ENCODE results near the gene NCR2. TPM values are rescaled to one million over a fixed set of nuclear protein-coding genes. Genes with fewer than 3 reads are reported as not detected.

The NCR2 gene
- total and polyA plus RNA-seq, 9 of the 15 experiments (the other 6 are each of a cell fraction or from before 2014, with no cell fraction given), result not detected

DNA sequence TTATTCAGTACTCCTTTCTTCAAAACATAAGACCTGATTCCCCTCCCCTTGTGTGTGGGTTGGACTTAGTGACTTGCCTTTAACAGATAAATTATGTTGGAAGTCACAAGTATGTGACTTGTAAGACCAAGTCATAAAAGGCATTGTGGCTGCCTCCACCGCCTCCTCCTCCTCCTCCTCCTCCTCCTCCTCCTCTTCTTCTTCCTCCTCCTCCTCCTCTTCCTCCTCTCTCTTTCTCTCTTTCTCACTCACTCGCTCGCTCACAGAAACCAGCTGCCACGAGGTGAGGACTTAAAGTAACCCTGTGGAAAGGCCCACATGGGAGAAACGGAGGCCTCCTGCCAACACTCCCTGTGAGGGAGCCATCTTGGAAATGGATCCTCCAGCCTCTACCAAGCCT lies 64.0 kb downstream of the NCR2 start (continued):
- TF ChIP-seq YY1 (IDR thresholded peaks at IDR 0.05; ENCODE audit: borderline replicate concordance in 1 of 3, control insufficient read depth in 1 of 3, extremely low read depth in 1 of 3, insufficient read depth in 3 of 3, insufficient read length in 1 of 3, insufficient replicate concordance in 2 of 3, low read depth in 1 of 3, low read length in 2 of 3) (peak in 1 of 3 experiments; percentile 35), KDM5B (IDR thresholded peaks at IDR 0.05; ENCODE audit: insufficient replicate concordance, low read depth, low read length) (no peak), PHF8 (IDR thresholded peaks at IDR 0.05; ENCODE audit: borderline replicate concordance, low read length) (no peak), ZBTB17 (CRISPR knock-in tag; IDR thresholded peaks at IDR 0.05) (no peak), NFIX (CRISPR knock-in tag; IDR thresholded peaks at IDR 0.05; ENCODE audit: low read depth) (no peak), SRSF1 (IDR thresholded peaks at IDR 0.05; ENCODE audit: low read depth, low read length) (no peak), FOXA1 (IDR thresholded peaks at IDR 0.05; ENCODE audit: borderline replicate concordance) (no peak), EGR1 (conservative IDR thresholded peaks at IDR 0.05) (peak; percentile 26), TCF3 (CRISPR knock-in tag; IDR thresholded peaks at IDR 0.05) (no peak), ZNF143 (CRISPR knock-in tag; IDR thresholded peaks at IDR 0.05) (no peak), ILF3 (IDR thresholded peaks at IDR 0.05; ENCODE audit: borderline replicate concordance) (no peak), ZNF224 (CRISPR knock-in tag; IDR thresholded peaks at IDR 0.05) (no peak), ZNF263 (CRISPR knock-in tag; IDR thresholded peaks at IDR 0.05; ENCODE audit: borderline replicate concordance) (peak; percentile 75; the same call in 1 of the 2 replicates)
- TF ChIP-seq, protein P1, sequence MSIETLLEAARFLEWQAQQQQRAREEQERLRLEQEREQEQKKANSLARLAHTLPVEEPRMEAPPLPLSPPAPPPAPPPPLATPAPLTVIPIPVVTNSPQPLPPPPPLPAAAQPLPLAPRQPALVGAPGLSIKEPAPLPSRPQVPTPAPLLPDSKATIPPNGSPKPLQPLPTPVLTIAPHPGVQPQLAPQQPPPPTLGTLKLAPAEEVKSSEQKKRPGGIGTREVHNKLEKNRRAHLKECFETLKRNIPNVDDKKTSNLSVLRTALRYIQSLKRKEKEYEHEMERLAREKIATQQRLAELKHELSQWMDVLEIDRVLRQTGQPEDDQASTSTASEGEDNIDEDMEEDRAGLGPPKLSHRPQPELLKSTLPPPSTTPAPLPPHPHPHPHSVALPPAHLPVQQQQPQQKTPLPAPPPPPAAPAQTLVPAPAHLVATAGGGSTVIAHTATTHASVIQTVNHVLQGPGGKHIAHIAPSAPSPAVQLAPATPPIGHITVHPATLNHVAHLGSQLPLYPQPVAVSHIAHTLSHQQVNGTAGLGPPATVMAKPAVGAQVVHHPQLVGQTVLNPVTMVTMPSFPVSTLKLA (conservative IDR thresholded peaks at IDR 0.05), result no peak
- TF ChIP-seq, protein P2, sequence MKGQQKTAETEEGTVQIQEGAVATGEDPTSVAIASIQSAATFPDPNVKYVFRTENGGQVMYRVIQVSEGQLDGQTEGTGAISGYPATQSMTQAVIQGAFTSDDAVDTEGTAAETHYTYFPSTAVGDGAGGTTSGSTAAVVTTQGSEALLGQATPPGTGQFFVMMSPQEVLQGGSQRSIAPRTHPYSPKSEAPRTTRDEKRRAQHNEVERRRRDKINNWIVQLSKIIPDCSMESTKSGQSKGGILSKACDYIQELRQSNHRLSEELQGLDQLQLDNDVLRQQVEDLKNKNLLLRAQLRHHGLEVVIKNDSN (CRISPR knock-in tag; IDR thresholded peaks at IDR 0.05), result no peak
- TF ChIP-seq, protein P3, sequence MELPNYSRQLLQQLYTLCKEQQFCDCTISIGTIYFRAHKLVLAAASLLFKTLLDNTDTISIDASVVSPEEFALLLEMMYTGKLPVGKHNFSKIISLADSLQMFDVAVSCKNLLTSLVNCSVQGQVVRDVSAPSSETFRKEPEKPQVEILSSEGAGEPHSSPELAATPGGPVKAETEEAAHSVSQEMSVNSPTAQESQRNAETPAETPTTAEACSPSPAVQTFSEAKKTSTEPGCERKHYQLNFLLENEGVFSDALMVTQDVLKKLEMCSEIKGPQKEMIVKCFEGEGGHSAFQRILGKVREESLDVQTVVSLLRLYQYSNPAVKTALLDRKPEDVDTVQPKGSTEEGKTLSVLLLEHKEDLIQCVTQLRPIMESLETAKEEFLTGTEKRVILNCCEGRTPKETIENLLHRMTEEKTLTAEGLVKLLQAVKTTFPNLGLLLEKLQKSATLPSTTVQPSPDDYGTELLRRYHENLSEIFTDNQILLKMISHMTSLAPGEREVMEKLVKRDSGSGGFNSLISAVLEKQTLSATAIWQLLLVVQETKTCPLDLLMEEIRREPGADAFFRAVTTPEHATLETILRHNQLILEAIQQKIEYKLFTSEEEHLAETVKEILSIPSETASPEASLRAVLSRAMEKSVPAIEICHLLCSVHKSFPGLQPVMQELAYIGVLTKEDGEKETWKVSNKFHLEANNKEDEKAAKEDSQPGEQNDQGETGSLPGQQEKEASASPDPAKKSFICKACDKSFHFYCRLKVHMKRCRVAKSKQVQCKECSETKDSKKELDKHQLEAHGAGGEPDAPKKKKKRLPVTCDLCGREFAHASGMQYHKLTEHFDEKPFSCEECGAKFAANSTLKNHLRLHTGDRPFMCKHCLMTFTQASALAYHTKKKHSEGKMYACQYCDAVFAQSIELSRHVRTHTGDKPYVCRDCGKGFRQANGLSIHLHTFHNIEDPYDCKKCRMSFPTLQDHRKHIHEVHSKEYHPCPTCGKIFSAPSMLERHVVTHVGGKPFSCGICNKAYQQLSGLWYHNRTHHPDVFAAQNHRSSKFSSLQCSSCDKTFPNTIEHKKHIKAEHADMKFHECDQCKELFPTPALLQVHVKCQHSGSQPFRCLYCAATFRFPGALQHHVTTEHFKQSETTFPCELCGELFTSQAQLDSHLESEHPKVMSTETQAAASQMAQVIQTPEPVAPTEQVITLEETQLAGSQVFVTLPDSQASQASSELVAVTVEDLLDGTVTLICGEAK (IDR thresholded peaks at IDR 0.05), result no peak
- TF ChIP-seq, protein P3 (CRISPR knock-in tag; IDR thresholded peaks at IDR 0.05), result no peak
